Thyroid gland (tissue), 4 donors: ENCODE measurements around the gene CYP3A7.

Experiments used
- POLR2A ChIP-seq, 2 donors: fragments of 450-650 bp; IDR thresholded peaks; one replicate each; pipeline ENCODE4 v1.6.1; 2017; ENCODE audit warnings: antibody characterized with exemption in 2 of 2, mild to moderate bottlenecking in 2 of 2, moderate library complexity in 1 of 2
- TF ChIP-seq, protein P1 (sequence below), 6 experiments: fragments of 200-600 bp in 3 of 6; fragments of 450-650 bp in 3 of 6; sonication (generic) in 3 of 6; IDR thresholded peaks; one replicate each; pipeline ENCODE4 v1.5.1; 2016 to 2019; ENCODE audit warnings: antibody characterized with exemption in 6 of 6, mild to moderate bottlenecking in 2 of 6, inconsistent platforms in 1 of 6, moderate library complexity in 1 of 6

GRCh38 chr7:99693100-99693426 is 41.9 kb downstream of the CYP3A7 start:
- TF ChIP-seq, protein P1, sequence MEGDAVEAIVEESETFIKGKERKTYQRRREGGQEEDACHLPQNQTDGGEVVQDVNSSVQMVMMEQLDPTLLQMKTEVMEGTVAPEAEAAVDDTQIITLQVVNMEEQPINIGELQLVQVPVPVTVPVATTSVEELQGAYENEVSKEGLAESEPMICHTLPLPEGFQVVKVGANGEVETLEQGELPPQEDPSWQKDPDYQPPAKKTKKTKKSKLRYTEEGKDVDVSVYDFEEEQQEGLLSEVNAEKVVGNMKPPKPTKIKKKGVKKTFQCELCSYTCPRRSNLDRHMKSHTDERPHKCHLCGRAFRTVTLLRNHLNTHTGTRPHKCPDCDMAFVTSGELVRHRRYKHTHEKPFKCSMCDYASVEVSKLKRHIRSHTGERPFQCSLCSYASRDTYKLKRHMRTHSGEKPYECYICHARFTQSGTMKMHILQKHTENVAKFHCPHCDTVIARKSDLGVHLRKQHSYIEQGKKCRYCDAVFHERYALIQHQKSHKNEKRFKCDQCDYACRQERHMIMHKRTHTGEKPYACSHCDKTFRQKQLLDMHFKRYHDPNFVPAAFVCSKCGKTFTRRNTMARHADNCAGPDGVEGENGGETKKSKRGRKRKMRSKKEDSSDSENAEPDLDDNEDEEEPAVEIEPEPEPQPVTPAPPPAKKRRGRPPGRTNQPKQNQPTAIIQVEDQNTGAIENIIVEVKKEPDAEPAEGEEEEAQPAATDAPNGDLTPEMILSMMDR (IDR thresholded peaks at IDR 0.05): no peak
- TF ChIP-seq POLR2A (IDR thresholded peaks at IDR 0.05): no peak
